H1 (cell line): Measurements from ENCODE around the gene ARID2.

ENCODE experiments used
- CTCF ChIP-seq, 3 experiments: IDR thresholded peaks; 1 replicate in 2 of 3; 2 replicates in 1 of 3; pipeline versions ENCODE4 v1.5.1 to v1.6.1; 2011; ENCODE audit warnings: low read length in 3 of 3, mild to moderate bottlenecking in 3 of 3, inconsistent platforms in 2 of 3, low read depth in 1 of 3, moderate library complexity in 1 of 3; ENCODE audit not compliant: insufficient read depth in 1 of 3; ENCODE audit errors: control extremely low read depth in 1 of 3
- EGR1 ChIP-seq: IDR thresholded peaks from 2 replicates; pipeline ENCODE4 v1.6.1; 2011; ENCODE audit warnings: low read depth, low read length, borderline replicate concordance
- EP300 ChIP-seq, 2 experiments: IDR thresholded peaks; 1 replicate in 1 of 2; 2 replicates in 1 of 2; pipeline ENCODE4 v1.6.1; 2011 to 2012; ENCODE audit warnings: low read depth in 2 of 2, low read length in 2 of 2, mild to moderate bottlenecking in 2 of 2, borderline replicate concordance in 1 of 2, inconsistent platforms in 1 of 2, moderate library complexity in 1 of 2
- JUND ChIP-seq: IDR thresholded peaks from 2 replicates; pipeline ENCODE4 v1.6.1; 2011; ENCODE audit warnings: mild to moderate bottlenecking, improper control_type of control experiment, low read length
- RAD21 ChIP-seq, 2 experiments: IDR thresholded peaks in 1 of 2; conservative IDR thresholded peaks in 1 of 2; 2 replicates each; pipeline ENCODE4 v1.6.1; 2011; ENCODE audit warnings: low read depth in 2 of 2, low read length in 2 of 2, improper control_type of control experiment in 1 of 2, inconsistent platforms in 1 of 2, mild to moderate bottlenecking in 1 of 2, moderate library complexity in 1 of 2

GRCh38 chr12:45801625-45802024 lies 72.1 kb downstream of the ARID2 start:
- no peak for TF ChIP-seq CTCF (IDR thresholded peaks at IDR 0.05; ENCODE audit: control extremely low read depth in 1 of 3, insufficient read depth in 1 of 3, low read depth in 1 of 3, low read length in 3 of 3)
- TF ChIP-seq RAD21 (IDR thresholded peaks at IDR 0.05 in 1 of 2, conservative IDR thresholded peaks at IDR 0.05 in 1 of 2; ENCODE audit: low read depth in 2 of 2, low read length in 2 of 2): no peak
- TF ChIP-seq JUND: no peak
- TF ChIP-seq EGR1: no peak
- no peak for TF ChIP-seq EP300 (IDR thresholded peaks at IDR 0.05; ENCODE audit: borderline replicate concordance in 1 of 2, low read depth in 2 of 2, low read length in 2 of 2)
